DOHH2 (cell line): Measurements from ENCODE around the gene WDR70.

Experiments
- H3F3A ChIP-seq: fragments of 200-600 bp; sonication (generic), shearing (Covaris generic); 2 replicates; pipeline ENCODE4 v1.6.0; 2016; ENCODE audit warnings: antibody characterized with exemption, mild to moderate bottlenecking; ENCODE audit not compliant: control insufficient read depth, insufficient read depth
- H3K27ac ChIP-seq: fragments of 200-600 bp; sonication (generic); 2 replicates; pipeline ENCODE4 v1.5.1; 2014; ENCODE audit warnings: low read depth, mild to moderate bottlenecking, low read length, moderate library complexity
- H3K27me3 ChIP-seq: fragments of 200-600 bp; sonication (generic); 2 replicates; pipeline ENCODE4 v1.6.1; 2014; ENCODE audit warnings: mild to moderate bottlenecking, low read length, mixed read lengths; ENCODE audit not compliant: control insufficient read depth
- H3K36me3 ChIP-seq: fragments of 200-600 bp; sonication (generic); 2 replicates; pipeline ENCODE4 v1.6.1; 2014; ENCODE audit warnings: mild to moderate bottlenecking, low read length, moderate library complexity, mixed read lengths; ENCODE audit not compliant: control insufficient read depth
- H3K4me1 ChIP-seq: fragments of 200-600 bp; sonication (generic); 2 replicates; pipeline ENCODE4 v1.6.1; 2014; ENCODE audit warnings: mild to moderate bottlenecking, low read length, mixed read lengths; ENCODE audit not compliant: control insufficient read depth
- H3K4me2 ChIP-seq: fragments of 200-600 bp; sonication (generic); 2 replicates; pipeline ENCODE4 v1.6.0; 2014; ENCODE audit warnings: mild to moderate bottlenecking, low read length, moderate library complexity
- H3K4me3 ChIP-seq: fragments of 200-600 bp; sonication (generic); 2 replicates; pipeline ENCODE4 v1.5.1; 2014; ENCODE audit warnings: mild to moderate bottlenecking, low read length, mixed read lengths
- H3K79me2 ChIP-seq: fragments of 200-600 bp; sonication (generic); 2 replicates; pipeline ENCODE4 v1.6.1; 2014; ENCODE audit warnings: mild to moderate bottlenecking, low read length, mixed read lengths; ENCODE audit not compliant: control insufficient read depth
- H3K9me2 ChIP-seq: fragments of 200-600 bp; sonication (generic); replicated peaks from 2 replicates; pipeline ENCODE4 v1.6.1; 2014; ENCODE audit warnings: mild to moderate bottlenecking, low read length, mixed read lengths; ENCODE audit not compliant: control insufficient read depth
- H3K9me3 ChIP-seq: fragments of 200-600 bp; sonication (generic); 2 replicates; pipeline ENCODE4 v1.6.1; 2014; ENCODE audit warnings: antibody characterized with exemption, low read length, mixed read lengths; ENCODE audit not compliant: control insufficient read depth, insufficient read depth
- H4K20me1 ChIP-seq: fragments of 200-600 bp; sonication (generic); 2 replicates; pipeline ENCODE4 v1.6.0; 2014; ENCODE audit warnings: low read depth, mild to moderate bottlenecking, antibody characterized with exemption, low read length, moderate library complexity; ENCODE audit not compliant: control insufficient read depth, insufficient read depth
- CTCF ChIP-seq: fragments of 200-600 bp; sonication (generic); IDR thresholded peaks from one replicate; pipeline ENCODE4 v1.5.1; 2014; ENCODE audit warnings: antibody characterized with exemption, mild to moderate bottlenecking, low read depth, low read length; ENCODE audit not compliant: poor library complexity, severe bottlenecking
- EZH2phosphoT487 ChIP-seq: fragments of 200-600 bp; sonication (generic); IDR thresholded peaks from 2 replicates; pipeline ENCODE4 v1.6.1; 2017; ENCODE audit warnings: borderline replicate concordance, mild to moderate bottlenecking, antibody characterized with exemption, low read length, moderate library complexity, mixed read lengths

WDR70 gene

GRCh38 chr5:37767961-37768360 lies 388.8 kb downstream of the WDR70 start:
- Histone ChIP-seq H3K4me1 (no peaks in the 10 kb centered on the region), H3K27ac (no peak overlapping the region), H4K20me1 (no peaks in the 10 kb centered on the region), H3K4me3 (no peak overlapping the region), H3K9me2 (no peaks in the 10 kb centered on the region), H3K4me2 (no peak overlapping the region), H3K79me2 (no peaks in the 10 kb centered on the region), H3K36me3 (no peaks in the 10 kb centered on the region), H3F3A (no peaks in the 10 kb centered on the region), H3K27me3 (no peaks in the 10 kb centered on the region), H3K9me3 (peaks cover 3% of the 10 kb centered on the region; the same call in 1 of the 2 replicates)
- TF ChIP-seq EZH2phosphoT487 (no peak), CTCF (no peak)

- H3K4me2 ChIP-seq = no peak overlapping the region
- H3K27me3 ChIP-seq = no peaks in the 10 kb centered on the region
- H3K9me2 ChIP-seq = no peaks in the 10 kb centered on the region
- H3K79me2 ChIP-seq = no peaks in the 10 kb centered on the region
- H3K9me3 ChIP-seq = peaks cover 6% of the 10 kb centered on the region; the same call in 1 of the 2 replicates
- H3K36me3 ChIP-seq = no peaks in the 10 kb centered on the region
- H3K4me1 ChIP-seq = no peaks in the 10 kb centered on the region
- H3K27ac ChIP-seq = no peak overlapping the region
- H3F3A ChIP-seq = no peaks in the 10 kb centered on the region
- no peak overlapping the region for H3K4me3 ChIP-seq
- no peaks in the 10 kb centered on the region for H4K20me1 ChIP-seq
- no peak for TF ChIP-seq EZH2phosphoT487
- no peak for TF ChIP-seq CTCF
Measured at GRCh38 chr5:37768371-37768770, 389.3 kb downstream of the WDR70 start.

GRCh38 chr5:37769108-37769507 lies 390.0 kb downstream of the WDR70 start:
- H3K4me1 ChIP-seq = no peaks in the 10 kb centered on the region
- TF ChIP-seq EZH2phosphoT487 = no peak
- TF ChIP-seq CTCF = no peak

More at GRCh38 chr5:37769108-37769507, 390.0 kb downstream of the WDR70 start:
- H3K4me3 ChIP-seq = no peak overlapping the region
- no peaks in the 10 kb centered on the region for H3K9me2 ChIP-seq
- no peaks in the 10 kb centered on the region for H3K27me3 ChIP-seq
- H3K9me3 ChIP-seq = peaks cover 11% of the 10 kb centered on the region; the same call in 1 of the 2 replicates
- H3K27ac ChIP-seq = no peak overlapping the region
- H3K79me2 ChIP-seq = no peaks in the 10 kb centered on the region
- H3K36me3 ChIP-seq = no peaks in the 10 kb centered on the region
- no peaks in the 10 kb centered on the region for H3F3A ChIP-seq
- no peaks in the 10 kb centered on the region for H4K20me1 ChIP-seq
- H3K4me2 ChIP-seq = no peak overlapping the region
